ENCODE data around the gene PRKN. TPM values are rescaled to one million over a fixed set of nuclear protein-coding genes. Genes with fewer than 3 reads are reported as not detected.
"Not testable (repeated sequence)": the region's sequence is repeated elsewhere in the genome, so short reads cannot be mapped to it uniquely, and the experiment has no call there.

The PRKN gene
- total RNA-seq, 1 experiment from 2014 or later = 1.2 TPM

DNA sequence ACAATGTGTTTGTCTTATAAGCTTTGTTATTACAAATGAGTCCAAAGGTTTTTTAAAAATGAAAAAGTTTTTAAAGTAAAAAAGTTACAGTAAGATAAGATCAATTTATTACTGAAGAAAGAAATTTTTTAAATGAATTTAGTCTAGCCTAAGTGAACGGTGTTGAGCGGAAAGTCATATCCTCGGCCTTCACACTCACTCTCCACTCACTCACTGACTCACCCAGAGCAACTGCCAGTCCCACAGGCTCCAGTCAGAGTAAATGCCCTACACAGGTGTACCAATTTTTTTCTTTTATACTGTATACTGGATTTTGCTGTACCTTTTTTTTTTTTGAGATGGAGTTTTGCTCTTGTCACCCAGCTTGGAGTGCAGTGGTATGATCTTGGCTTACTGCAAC is 1411.0 kb downstream of the PRKN start:
- ChIA-PET CTCF (no interaction called here), POLR2A (ENCODE audit: low non-redundant PET) (no interaction called here)
- Histone ChIP-seq H3K27me3 (replicated peaks; ENCODE audit: insufficient read depth, low read depth, low read length, poor library complexity) (peaks cover 6% of the 10 kb centered on the region), H3K36me3 (ENCODE audit: insufficient read depth, low read length, poor library complexity, severe bottlenecking) (no peaks in the 10 kb centered on the region), H3K9me3 (ENCODE audit: low read depth, low read length, poor library complexity, severe bottlenecking) (no peaks in the 10 kb centered on the region), H3K4me1 (ENCODE audit: insufficient read depth, low read length, poor library complexity, severe bottlenecking) (no peaks in the 10 kb centered on the region), H3K27ac (ENCODE audit: low read depth, low read length, poor library complexity, severe bottlenecking) (no peak overlapping the region), H3K4me3 (ENCODE audit: low read depth, low read length, poor library complexity, severe bottlenecking) (no peak overlapping the region)
- intact Hi-C loops (cut with micrococcal nuclease; ENCODE audit: unreplicated experiment) = no loop called here
- no peak for DNase-seq (ENCODE audit: low spot score)
- TF ChIP-seq, protein P1, sequence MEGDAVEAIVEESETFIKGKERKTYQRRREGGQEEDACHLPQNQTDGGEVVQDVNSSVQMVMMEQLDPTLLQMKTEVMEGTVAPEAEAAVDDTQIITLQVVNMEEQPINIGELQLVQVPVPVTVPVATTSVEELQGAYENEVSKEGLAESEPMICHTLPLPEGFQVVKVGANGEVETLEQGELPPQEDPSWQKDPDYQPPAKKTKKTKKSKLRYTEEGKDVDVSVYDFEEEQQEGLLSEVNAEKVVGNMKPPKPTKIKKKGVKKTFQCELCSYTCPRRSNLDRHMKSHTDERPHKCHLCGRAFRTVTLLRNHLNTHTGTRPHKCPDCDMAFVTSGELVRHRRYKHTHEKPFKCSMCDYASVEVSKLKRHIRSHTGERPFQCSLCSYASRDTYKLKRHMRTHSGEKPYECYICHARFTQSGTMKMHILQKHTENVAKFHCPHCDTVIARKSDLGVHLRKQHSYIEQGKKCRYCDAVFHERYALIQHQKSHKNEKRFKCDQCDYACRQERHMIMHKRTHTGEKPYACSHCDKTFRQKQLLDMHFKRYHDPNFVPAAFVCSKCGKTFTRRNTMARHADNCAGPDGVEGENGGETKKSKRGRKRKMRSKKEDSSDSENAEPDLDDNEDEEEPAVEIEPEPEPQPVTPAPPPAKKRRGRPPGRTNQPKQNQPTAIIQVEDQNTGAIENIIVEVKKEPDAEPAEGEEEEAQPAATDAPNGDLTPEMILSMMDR (conservative IDR thresholded peaks at IDR 0.05; ENCODE audit: low read depth, low read length) = no peak
- TF ChIP-seq EZH2 (IDR thresholded peaks at IDR 0.05; ENCODE audit: borderline replicate concordance, low read depth, low read length, poor library complexity, severe bottlenecking) = no peak
- BruUV-seq (replicated peaks) = no TSS peak

GRCh38 chr6:161315246-161315917 is 1412.2 kb downstream of the PRKN start:
- H3K4me3 ChIP-seq (ENCODE audit: low read depth, low read length, poor library complexity, severe bottlenecking); H3K27me3 ChIP-seq (replicated peaks; ENCODE audit: insufficient read depth, low read depth, low read length, poor library complexity); BruUV-seq (replicated peaks); CTCF ChIA-PET; H3K36me3 ChIP-seq (ENCODE audit: insufficient read depth, low read length, poor library complexity, severe bottlenecking); H3K9me3 ChIP-seq (ENCODE audit: low read depth, low read length, poor library complexity, severe bottlenecking); DNase-seq (ENCODE audit: low spot score); H3K27ac ChIP-seq (ENCODE audit: low read depth, low read length, poor library complexity, severe bottlenecking); POLR2A ChIA-PET (ENCODE audit: low non-redundant PET); H3K4me1 ChIP-seq (ENCODE audit: insufficient read depth, low read length, poor library complexity, severe bottlenecking); intact Hi-C loops (cut with micrococcal nuclease; ENCODE audit: unreplicated experiment): not testable (repeated sequence)

- CTCF ChIA-PET; H3K4me3 ChIP-seq (ENCODE audit: low read depth, low read length, poor library complexity, severe bottlenecking); H3K9me3 ChIP-seq (ENCODE audit: low read depth, low read length, poor library complexity, severe bottlenecking); POLR2A ChIA-PET (ENCODE audit: low non-redundant PET); BruUV-seq (replicated peaks); H3K4me1 ChIP-seq (ENCODE audit: insufficient read depth, low read length, poor library complexity, severe bottlenecking); H3K27me3 ChIP-seq (replicated peaks; ENCODE audit: insufficient read depth, low read depth, low read length, poor library complexity); H3K36me3 ChIP-seq (ENCODE audit: insufficient read depth, low read length, poor library complexity, severe bottlenecking); DNase-seq (ENCODE audit: low spot score); H3K27ac ChIP-seq (ENCODE audit: low read depth, low read length, poor library complexity, severe bottlenecking); intact Hi-C loops (cut with micrococcal nuclease; ENCODE audit: unreplicated experiment): not testable (repeated sequence)
Observed at GRCh38 chr6:161314541-161315245, 1412.9 kb downstream of the PRKN start.

DNA sequence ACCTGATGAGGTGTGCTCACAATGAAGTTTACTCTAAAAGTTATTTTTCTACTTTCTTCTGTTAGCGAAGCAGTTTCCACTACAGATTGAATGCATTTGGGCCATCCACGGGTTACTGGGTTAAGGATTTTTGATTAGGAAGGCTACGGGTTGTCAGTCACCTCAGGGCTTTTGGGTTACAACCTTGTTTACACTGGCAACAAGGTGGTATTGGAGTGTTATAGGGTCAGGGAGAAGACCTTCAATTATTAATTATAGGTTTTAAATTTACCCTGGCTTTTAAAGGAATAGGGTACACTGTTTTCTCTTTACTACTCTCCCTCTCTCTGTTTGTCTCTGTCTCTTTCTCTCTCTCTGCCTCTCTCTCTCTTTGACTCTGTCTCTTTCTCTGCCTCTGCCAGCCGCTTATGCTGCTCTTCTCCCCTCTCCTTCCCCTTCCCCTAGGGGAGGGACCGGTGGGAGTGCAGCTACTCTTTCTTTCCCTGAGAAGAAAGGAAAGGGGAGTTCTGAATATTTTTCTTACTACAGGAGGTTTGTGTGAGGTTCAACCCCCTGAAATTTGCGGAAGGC is 1413.5 kb downstream of the PRKN start:
- BruUV-seq (replicated peaks) = no TSS peak
- no peak overlapping the region for H3K27ac ChIP-seq (ENCODE audit: low read depth, low read length, poor library complexity, severe bottlenecking)
- DNase-seq (ENCODE audit: low spot score) = no peak
- H3K27me3 ChIP-seq (replicated peaks; ENCODE audit: insufficient read depth, low read depth, low read length, poor library complexity) = peaks cover 8% of the 10 kb centered on the region
- H3K4me1 ChIP-seq (ENCODE audit: insufficient read depth, low read length, poor library complexity, severe bottlenecking) = no peaks in the 10 kb centered on the region
- POLR2A ChIA-PET (ENCODE audit: low non-redundant PET) = no interaction called here
- TF ChIP-seq EZH2 (IDR thresholded peaks at IDR 0.05; ENCODE audit: borderline replicate concordance, low read depth, low read length, poor library complexity, severe bottlenecking) = no peak
- TF ChIP-seq, protein P1 (conservative IDR thresholded peaks at IDR 0.05; ENCODE audit: low read depth, low read length) = no peak
- CTCF ChIA-PET = no interaction called here
- intact Hi-C loops (cut with micrococcal nuclease; ENCODE audit: unreplicated experiment) = no loop called here
- H3K36me3 ChIP-seq (ENCODE audit: insufficient read depth, low read length, poor library complexity, severe bottlenecking) = no peaks in the 10 kb centered on the region
- H3K9me3 ChIP-seq (ENCODE audit: low read depth, low read length, poor library complexity, severe bottlenecking) = no peaks in the 10 kb centered on the region
- no peak overlapping the region for H3K4me3 ChIP-seq (ENCODE audit: low read depth, low read length, poor library complexity, severe bottlenecking)

DNA sequence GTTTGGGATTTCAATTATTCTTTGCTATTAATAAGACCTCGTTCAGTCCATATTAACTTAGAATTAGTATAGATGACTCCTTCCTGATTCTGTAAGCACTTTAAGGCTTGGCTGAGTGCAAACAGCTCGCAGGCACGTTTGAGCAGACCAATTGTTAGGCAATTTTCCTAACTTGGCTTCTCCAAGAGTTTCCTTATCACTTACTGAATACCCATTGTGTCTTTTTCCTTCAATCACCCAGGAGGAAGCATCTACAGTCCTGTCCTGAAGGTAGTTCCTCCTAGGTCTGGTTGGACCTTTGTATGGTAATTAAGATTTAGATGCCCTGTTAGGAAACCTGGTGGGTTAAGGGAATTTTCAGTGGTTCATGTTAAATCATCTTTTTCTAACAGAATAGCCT is 1414.1 kb downstream of the PRKN start:
- CTCF ChIA-PET; H3K27me3 ChIP-seq (replicated peaks; ENCODE audit: insufficient read depth, low read depth, low read length, poor library complexity); DNase-seq (ENCODE audit: low spot score); H3K4me3 ChIP-seq (ENCODE audit: low read depth, low read length, poor library complexity, severe bottlenecking); H3K36me3 ChIP-seq (ENCODE audit: insufficient read depth, low read length, poor library complexity, severe bottlenecking); intact Hi-C loops (cut with micrococcal nuclease; ENCODE audit: unreplicated experiment); H3K27ac ChIP-seq (ENCODE audit: low read depth, low read length, poor library complexity, severe bottlenecking); BruUV-seq (replicated peaks); POLR2A ChIA-PET (ENCODE audit: low non-redundant PET); H3K9me3 ChIP-seq (ENCODE audit: low read depth, low read length, poor library complexity, severe bottlenecking); H3K4me1 ChIP-seq (ENCODE audit: insufficient read depth, low read length, poor library complexity, severe bottlenecking): not testable (repeated sequence)

- H3K9me3 ChIP-seq (ENCODE audit: low read depth, low read length, poor library complexity, severe bottlenecking); intact Hi-C loops (cut with micrococcal nuclease; ENCODE audit: unreplicated experiment); CTCF ChIA-PET; H3K4me3 ChIP-seq (ENCODE audit: low read depth, low read length, poor library complexity, severe bottlenecking); H3K27ac ChIP-seq (ENCODE audit: low read depth, low read length, poor library complexity, severe bottlenecking); H3K36me3 ChIP-seq (ENCODE audit: insufficient read depth, low read length, poor library complexity, severe bottlenecking); H3K27me3 ChIP-seq (replicated peaks; ENCODE audit: insufficient read depth, low read depth, low read length, poor library complexity); POLR2A ChIA-PET (ENCODE audit: low non-redundant PET); BruUV-seq (replicated peaks); DNase-seq (ENCODE audit: low spot score); H3K4me1 ChIP-seq (ENCODE audit: insufficient read depth, low read length, poor library complexity, severe bottlenecking): not testable (repeated sequence)
Observed at GRCh38 chr6:161309774-161310173, 1417.8 kb downstream of the PRKN start.

All from A673 (cell line).